Lung (tissue), 12 donors: ENCODE results near the gene DPP9. TPM values are rescaled to one million over a fixed set of nuclear protein-coding genes. Genes with fewer than 3 reads are reported as not detected.
"Not testable (repeated sequence)": the region's sequence is repeated elsewhere in the genome, so short reads cannot be mapped to it uniquely, and the experiment has no call there.

Source experiments
- ATAC-seq: fragments of 200-7000 bp; cut with Tn5 transposase; one replicate; pipeline ENCODE4 v1.9.1; 2020; ENCODE audit warnings: moderate number of reproducible peaks; ENCODE audit not compliant: insufficient read depth, low FRiP score
- DNase-seq, 3 donors: peaks; one replicate each; pipeline ENCODE4 v3.0.0-alpha.2; 2013 to 2017
- H3K27ac ChIP-seq, 2 donors: one replicate each; pipeline ENCODE4 v1.5.1; 2013; ENCODE audit warnings: mild to moderate bottlenecking in 2 of 2, moderate library complexity in 2 of 2, control low read depth in 1 of 2, inconsistent platforms in 1 of 2, low read depth in 1 of 2, low read length in 1 of 2
- H3K27me3 ChIP-seq, 3 donors: one replicate each; pipeline ENCODE4 v1.5.1; 2013; ENCODE audit warnings: low read length in 2 of 3; ENCODE audit not compliant: control insufficient read depth in 3 of 3, insufficient read depth in 3 of 3
- H3K36me3 ChIP-seq, 4 donors: one replicate each; pipeline ENCODE4 v1.5.1; 2013; ENCODE audit warnings: low read length in 4 of 4, mild to moderate bottlenecking in 1 of 4, moderate library complexity in 1 of 4; ENCODE audit not compliant: control insufficient read depth in 4 of 4, insufficient read depth in 4 of 4
- H3K4me1 ChIP-seq, 5 donors: one replicate each; pipeline ENCODE4 v1.5.1; 2013; ENCODE audit warnings: low read length in 5 of 5, mild to moderate bottlenecking in 2 of 5, moderate library complexity in 1 of 5; ENCODE audit not compliant: control insufficient read depth in 5 of 5, insufficient read depth in 5 of 5
- H3K4me3 ChIP-seq: one replicate; pipeline ENCODE4 v1.5.1; 2013; ENCODE audit warnings: mild to moderate bottlenecking, control low read depth, moderate library complexity
- H3K9ac ChIP-seq, 2 donors: one replicate each; pipeline ENCODE4 v1.5.1; 2013; ENCODE audit warnings: low read length in 2 of 2, control low read depth in 1 of 2; ENCODE audit not compliant: insufficient read depth in 1 of 2
- H3K9me3 ChIP-seq, 4 donors: one replicate each; pipeline ENCODE4 v1.5.1; 2013; ENCODE audit warnings: low read length in 3 of 4, mild to moderate bottlenecking in 1 of 4, moderate library complexity in 1 of 4; ENCODE audit not compliant: control insufficient read depth in 4 of 4, insufficient read depth in 3 of 4
- WGBS, 2 donors: extraction: QIAGEN DNeasy Blood & Tissue Kit; methylation state at CpG; one replicate each; pipeline ENCODE4 v1.1.7; 2013; 5-methylcytosine and 5-hydroxymethylcytosine counted together
- polyA plus RNA-seq, 2 donors: library from polyadenylated mRNA; stranded (reverse); fragments of 200-250 nt; gene quantifications; one replicate each; pipeline ENCODE4 v1.2.1, GENCODE V29; 2013
- total RNA-seq, 2 donors: library from RNA; depleted of rRNA in 1 of 2; stranded (reverse); fragments of >200 nt in 1 of 2; gene quantifications; one replicate each; pipeline ENCODE4 v1.2.1, GENCODE V29; 2014 to 2021
- TF ChIP-seq, protein P1 (sequence below): IDR thresholded peaks from 2 replicates; pipeline ENCODE4 v1.5.1; 2012; ENCODE audit warnings: mild to moderate bottlenecking; ENCODE audit errors: control extremely low read depth, extremely low read depth
- donor health status: control.
- donor health status: control.
- donor health status: Bipolar disorder and iron deficiency.
- donor health status: healthy.
- donor health status: DM: yes; HTN: yes; CAD: no.

Gene DPP9
- total and polyA plus RNA-seq, 4 donors, result 33.2 to 95.5 (median 43.9) TPM

DNA sequence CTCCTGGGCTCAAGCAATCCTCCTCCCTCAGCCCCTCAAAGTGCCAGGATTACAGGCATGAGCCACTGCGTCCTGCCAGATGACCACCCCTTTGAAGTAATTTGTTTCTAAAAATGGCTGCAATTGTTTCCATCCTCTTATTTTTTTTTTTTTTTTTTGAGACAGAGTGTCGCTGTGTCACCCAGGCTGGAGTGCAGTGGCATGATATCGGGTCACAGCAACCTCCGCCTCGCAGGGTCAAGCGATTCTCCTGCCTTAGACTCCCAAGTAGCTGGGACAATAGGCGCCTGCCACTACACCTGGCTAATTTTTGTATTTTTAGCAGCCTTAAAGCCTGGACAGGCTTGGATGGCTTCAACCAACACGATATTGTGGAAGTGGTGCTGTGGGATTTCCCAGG, 22.3 kb upstream of the DPP9 start:
- H3K9ac ChIP-seq, result no peak overlapping the region
- ATAC-seq, result no peak
- peaks cover 0 to 3% (median 0%) of the 10 kb centered on the region in 4 donors for H3K9me3 ChIP-seq
- H3K27ac ChIP-seq, result no peak overlapping the region
- H3K27me3 ChIP-seq, result peaks cover 0 to 5% (median 0%) of the 10 kb centered on the region in 3 donors
- no peaks in the 10 kb centered on the region for H3K36me3 ChIP-seq
- DNase-seq, result no peak
- H3K4me1 ChIP-seq, result peaks cover 0 to 4% (median 0%) of the 10 kb centered on the region in 5 donors
- TF ChIP-seq, protein P1, sequence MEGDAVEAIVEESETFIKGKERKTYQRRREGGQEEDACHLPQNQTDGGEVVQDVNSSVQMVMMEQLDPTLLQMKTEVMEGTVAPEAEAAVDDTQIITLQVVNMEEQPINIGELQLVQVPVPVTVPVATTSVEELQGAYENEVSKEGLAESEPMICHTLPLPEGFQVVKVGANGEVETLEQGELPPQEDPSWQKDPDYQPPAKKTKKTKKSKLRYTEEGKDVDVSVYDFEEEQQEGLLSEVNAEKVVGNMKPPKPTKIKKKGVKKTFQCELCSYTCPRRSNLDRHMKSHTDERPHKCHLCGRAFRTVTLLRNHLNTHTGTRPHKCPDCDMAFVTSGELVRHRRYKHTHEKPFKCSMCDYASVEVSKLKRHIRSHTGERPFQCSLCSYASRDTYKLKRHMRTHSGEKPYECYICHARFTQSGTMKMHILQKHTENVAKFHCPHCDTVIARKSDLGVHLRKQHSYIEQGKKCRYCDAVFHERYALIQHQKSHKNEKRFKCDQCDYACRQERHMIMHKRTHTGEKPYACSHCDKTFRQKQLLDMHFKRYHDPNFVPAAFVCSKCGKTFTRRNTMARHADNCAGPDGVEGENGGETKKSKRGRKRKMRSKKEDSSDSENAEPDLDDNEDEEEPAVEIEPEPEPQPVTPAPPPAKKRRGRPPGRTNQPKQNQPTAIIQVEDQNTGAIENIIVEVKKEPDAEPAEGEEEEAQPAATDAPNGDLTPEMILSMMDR, result no peak
- no peak overlapping the region for H3K4me3 ChIP-seq
- WGBS, 2 donors, result 69 to 81% methylated on average over 8 of the region's 8 CpGs

DNA sequence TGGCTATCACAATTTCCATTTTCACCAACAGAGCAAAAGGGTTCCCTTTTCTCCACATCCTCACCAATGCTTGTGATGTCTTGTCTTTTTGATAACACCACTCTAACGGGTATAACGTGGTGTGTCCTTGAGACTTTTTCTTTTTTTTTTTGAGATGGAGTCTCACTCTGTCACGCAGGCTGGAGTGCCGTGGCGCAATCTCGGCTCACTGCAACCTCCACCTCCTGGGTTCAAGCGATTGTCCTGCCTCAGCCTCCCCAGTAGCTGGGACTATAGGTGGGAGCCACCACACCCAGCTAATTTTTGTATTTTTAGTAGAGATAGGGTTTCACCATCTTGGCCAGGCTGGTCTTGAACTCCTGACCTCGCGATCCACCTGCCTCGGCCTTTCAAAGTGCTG, 21.5 kb upstream of the DPP9 start:
- H3K27me3 ChIP-seq, H3K9ac ChIP-seq, DNase-seq, H3K9me3 ChIP-seq, H3K36me3 ChIP-seq, ATAC-seq, H3K4me1 ChIP-seq, H3K27ac ChIP-seq, H3K4me3 ChIP-seq: not testable (repeated sequence)
- WGBS, 2 donors, result 73 to 91% methylated on average over 10 of the region's 10 CpGs

DNA sequence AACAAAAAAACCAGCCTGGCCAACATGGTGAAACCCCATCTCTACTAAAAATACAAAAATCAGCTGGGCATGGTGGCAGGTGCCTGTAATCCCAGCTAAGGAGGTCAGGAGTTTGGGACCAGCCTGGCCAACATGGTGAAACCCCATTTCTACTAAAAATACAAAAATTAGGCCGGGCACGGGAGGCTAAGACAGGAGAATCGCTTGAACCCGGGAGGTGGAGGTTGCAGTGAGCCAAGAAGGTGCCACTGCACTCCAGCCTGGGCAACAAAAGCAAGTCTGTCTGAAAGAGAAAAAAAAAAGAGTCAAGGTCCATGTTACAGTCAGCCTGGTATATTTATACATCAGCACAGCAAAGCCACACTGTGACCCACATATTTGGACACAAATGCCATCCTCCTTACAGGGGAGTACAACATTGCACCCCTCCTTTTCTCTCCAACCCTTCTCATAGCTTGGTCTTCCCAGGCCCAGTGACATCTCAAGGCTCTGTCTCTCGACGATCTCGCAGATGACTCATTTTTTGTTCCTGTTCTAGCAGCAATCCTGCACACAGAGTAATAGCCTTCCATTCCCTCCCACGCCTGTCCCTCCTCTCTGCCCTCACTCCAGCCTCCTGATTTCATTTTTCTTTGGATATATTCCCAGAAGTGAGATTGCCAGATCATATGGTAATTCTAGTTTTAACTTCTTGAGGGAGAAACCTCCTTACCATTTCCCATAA, 21.0 kb upstream of the DPP9 start:
- ATAC-seq (peak; percentile 76), DNase-seq (peak in 2 of 3 donors; percentile 59 to 77)
- peaks cover 0 to 4% (median 0%) of the 10 kb centered on the region in 5 donors for H3K4me1 ChIP-seq
- H3K9ac ChIP-seq, result no peak overlapping the region
- peaks cover 0 to 3% (median 0%) of the 10 kb centered on the region in 4 donors for H3K9me3 ChIP-seq
- TF ChIP-seq, protein P1, result no peak
- H3K36me3 ChIP-seq, result no peaks in the 10 kb centered on the region
- 43 to 62% methylated on average over 8 of the region's 8 CpGs for WGBS, 2 donors
- H3K27ac ChIP-seq, result no peak overlapping the region
- no peak overlapping the region for H3K4me3 ChIP-seq
- peaks cover 0 to under 1% (median 0%) of the 10 kb centered on the region in 3 donors for H3K27me3 ChIP-seq

DNA sequence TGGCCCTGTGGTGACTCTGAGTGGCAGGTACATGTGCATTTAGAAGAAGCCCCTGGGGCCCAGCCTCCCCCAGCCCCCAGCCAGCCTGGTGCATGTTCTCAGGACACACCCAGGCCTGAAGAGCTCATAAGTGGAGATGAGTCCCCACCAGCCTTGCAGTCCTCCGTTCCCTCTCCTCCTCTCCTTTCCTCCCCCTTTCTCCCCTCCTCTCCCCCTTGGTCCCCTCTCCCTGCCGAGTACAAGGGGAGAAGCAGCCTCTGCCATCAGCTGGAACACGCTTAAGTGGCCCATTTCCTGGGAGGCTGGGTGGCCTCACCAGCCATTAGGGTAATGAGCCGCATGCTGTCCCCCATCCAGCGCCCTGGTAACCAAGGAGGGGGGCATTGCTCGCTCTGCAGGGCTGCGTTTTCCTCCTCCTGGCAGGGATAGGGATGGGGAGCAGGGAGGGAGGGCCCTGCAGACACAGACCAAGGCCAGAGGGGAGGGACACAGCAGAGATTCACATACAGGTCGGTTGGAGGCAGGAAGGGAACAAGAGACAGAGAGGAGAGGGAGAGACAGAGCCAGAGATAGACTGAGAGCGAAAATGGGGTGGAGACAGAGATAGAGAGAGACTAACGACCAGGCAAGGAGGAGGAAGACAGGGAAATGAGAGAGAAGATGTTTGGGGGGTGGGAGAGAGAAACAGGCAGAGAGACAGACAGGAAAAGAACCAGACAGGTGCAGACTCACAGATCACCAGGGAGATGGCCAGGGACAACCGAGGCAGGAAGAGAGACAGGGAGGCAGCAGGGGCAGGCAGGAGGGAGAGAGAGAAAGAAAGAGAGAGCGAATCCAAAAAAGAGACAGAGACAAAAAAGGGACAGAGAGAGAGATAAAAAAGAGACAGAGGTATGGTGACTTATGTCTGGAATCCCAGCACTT, 19.3 kb upstream of the DPP9 start:
- Histone ChIP-seq H3K4me3 (no peak overlapping the region), H3K9ac (no peak overlapping the region), H3K27ac (no peak overlapping the region), H3K36me3 (no peaks in the 10 kb centered on the region), H3K9me3 (no peaks in the 10 kb centered on the region), H3K27me3 (peaks cover 0 to 2% (median 0%) of the 10 kb centered on the region in 3 donors), H3K4me1 (peaks cover 0 to 4% (median 0%) of the 10 kb centered on the region in 5 donors)
- TF ChIP-seq, protein P1, result no peak
- ATAC-seq, result no peak
- 21 to 28% methylated on average over 12 of the region's 12 CpGs for WGBS, 2 donors
- no peak for DNase-seq
